ENCODE data around the gene VSTM4.

Gene VSTM4

DNA sequence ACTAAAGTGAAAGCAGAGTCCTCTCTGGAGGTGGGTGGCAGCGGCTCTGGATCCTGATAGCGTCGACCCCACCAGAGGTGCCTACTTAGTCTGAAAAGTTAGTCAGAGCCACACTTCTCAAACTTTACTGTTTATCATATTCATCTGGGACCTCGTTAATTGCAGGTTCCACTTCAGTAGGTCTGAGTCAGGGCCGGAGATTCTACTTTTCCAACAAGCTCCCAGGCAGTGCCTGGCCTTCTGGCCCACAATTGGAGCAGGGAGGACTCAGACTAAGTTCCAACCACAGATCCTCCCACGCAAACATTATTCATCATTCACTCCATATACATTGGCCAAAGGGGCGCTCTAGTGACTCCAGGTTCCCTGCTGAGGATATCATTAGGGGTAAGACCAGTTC, 78.1 kb downstream of the VSTM4 start:
- no peak for DNase-seq

DNA sequence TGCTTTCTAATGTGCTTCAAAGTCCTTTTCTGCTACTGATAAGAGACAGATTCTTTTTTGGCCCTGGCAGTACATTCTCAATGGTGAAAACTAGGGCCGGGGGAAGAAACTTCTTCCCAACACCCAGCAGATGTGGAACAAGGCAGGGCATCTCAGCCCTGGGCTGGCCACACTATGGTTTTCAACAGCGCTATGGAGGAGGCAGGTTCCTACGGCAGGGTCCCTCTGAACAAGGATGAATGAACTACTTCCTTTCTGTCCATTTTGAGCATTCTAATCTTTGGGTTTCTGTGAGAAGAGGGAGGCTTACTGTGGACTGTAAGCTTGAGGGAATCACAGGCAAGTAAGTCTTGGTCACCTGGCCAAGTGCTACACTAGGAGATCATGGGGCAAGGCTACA, 78.7 kb downstream of the VSTM4 start:
- no peak for DNase-seq

DNA sequence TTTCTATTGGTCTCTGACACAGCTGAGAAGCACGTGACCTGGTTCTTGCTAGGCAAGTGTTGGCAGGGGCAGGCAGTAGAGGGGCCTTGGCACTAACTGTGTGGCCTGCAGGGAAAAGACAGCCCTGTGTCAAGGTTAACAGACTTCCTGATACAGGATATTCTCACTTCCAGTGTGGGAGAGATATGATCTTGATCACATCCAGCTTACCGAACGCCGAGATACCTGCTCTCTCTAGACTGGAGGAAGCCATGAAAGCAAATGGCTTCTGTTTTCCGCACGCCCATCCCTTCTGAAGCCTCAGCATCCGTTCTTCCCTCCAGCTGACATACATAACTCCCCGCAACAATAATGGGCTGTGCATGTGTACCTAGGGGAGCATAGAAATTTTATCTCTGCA, 79.4 kb downstream of the VSTM4 start:
- no peak for DNase-seq

DNA sequence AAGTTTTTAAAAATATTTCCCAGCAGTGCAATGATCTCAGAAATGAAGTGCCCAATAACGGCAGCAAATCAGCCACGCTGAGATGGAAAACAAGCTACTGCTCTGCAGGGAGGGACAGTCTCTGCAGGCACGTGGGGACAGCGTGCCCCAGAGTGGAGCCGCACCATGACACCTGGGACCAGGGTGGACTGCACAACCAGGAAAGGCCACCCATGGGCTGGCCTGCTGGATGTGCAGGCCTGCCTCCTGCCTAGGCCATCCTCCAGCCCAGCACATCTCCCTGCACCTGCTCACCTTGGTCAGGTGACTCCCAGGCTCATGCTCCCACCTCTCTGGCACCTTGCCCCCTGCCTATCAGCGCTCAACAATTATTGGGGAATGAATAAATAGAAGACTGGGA, 80.4 kb downstream of the VSTM4 start:
- DNase-seq = no peak

DNA sequence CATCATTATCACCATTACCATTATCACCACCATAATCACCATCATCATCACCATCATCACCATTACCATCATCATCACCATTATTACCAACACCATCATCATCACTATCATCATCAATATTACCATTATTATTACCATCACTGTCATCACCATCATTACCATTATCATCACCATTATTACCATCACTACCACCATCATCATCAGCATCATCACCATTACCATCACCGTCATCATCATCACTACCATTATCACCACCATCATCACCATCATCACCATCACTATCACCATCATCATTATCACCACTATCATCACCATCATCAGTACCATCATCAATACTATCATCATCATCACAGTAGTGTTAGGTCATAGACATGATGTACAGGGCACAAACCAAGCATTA, 81.4 kb downstream of the VSTM4 start:
- no peak for DNase-seq

DNA sequence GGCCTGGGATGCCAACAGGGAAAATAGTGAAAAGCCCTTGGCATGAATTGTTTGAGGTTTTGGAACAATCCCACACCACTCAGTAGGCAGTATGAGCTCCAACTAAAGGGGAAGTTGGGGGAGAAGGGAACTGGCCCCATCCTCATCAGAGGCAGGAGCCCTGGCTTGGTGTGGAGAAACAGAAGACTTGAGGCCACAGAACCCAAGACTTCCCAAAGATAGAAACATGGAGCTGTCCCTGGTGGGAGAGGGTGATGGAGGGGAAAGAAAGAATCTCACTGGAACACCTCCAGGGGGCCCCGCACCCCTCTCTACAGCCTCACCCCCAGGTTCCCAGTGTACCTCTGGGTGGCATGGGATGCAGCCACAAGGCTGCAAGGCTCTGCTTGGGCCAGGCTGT, 85.7 kb downstream of the VSTM4 start:
- DNase-seq = no peak

DNA sequence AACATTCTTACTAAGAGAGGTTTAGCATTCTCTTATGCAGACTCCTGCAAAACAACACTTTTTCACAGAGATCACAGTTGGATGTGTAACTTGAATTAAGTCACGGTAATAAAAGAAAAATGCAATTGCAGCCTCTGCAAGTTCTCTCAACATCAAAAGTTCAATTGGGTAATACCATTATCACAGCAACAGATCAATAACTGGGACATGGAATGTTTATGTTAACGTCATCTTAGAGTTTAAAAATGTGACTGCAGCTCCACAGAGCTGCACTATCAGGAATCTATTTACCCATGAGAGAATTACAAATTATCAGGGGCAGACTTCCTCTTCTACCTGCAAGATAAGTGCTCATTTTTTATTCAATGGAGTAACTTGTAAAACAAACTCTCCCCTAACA, 86.7 kb downstream of the VSTM4 start:
- DNase-seq = no peak

DNA sequence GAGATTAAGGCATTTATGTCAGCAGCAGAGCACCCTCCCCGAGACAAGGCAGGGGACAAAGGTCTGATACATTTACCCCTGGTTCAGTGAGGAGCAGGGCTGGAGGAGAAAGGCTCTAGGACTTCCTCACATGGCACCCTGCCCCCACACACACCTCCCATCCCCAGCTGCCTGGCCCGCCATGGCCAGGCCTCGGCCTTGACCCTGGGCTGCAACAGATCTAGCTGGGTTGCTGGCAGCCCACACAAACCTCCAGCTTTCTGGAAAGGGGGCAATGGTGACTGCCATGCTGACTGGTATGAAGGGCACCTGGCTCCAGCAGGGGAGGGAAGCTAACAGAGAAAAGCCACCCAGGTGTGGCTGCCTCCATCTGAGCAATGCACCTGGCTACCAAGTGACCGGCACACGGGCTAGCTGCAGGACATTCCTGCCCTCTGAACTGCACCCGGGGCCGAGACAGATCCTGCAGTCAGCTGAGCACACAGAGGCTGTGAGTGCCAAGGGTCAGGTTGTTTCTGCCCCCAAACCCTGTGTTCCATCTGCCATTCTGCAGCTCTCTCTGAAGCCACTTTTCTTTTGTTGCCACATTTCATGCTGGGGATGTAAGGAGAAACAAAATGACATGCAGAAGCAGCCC, 89.9 kb downstream of the VSTM4 start:
- no peak for DNase-seq

DNA sequence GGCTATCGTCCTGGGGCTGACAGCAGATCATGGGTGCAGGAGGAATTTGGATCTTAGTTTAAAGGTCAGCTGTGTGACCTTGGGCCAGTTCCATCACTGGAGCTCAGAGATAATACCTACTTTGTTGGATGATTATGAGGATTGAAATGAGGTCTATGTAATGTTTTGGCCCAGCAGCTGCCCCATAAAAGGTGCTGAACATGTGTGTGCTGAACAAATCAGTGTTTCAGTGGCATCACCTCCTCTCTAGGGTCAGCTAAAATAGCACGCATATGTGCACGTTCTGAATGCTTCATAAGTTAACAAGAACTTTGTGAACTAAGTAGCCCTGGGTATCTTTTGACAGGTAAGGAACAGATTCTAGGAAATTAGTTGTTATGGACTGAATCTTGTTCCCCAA, 90.8 kb downstream of the VSTM4 start:
- DNase-seq = no peak

DNA sequence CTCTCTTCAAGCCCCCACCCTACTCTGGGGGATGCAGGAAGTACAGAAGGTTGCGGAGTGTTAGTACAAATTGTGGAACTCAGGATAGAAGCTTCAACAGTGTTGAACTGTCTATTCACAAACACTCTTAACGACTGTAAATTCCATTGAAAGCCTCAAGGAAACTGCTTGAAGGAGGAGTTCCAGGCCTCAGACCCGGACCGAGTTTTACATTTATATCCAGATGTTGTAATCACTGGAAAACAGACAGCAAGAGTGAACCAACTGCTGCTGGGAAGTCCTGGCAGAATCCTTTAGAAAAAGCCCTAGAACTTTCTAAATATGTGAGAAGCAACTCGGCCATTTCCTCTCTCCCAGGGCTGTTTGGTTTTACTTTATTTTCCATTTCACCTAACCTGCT, 91.6 kb downstream of the VSTM4 start:
- DNase-seq = no peak

DNA sequence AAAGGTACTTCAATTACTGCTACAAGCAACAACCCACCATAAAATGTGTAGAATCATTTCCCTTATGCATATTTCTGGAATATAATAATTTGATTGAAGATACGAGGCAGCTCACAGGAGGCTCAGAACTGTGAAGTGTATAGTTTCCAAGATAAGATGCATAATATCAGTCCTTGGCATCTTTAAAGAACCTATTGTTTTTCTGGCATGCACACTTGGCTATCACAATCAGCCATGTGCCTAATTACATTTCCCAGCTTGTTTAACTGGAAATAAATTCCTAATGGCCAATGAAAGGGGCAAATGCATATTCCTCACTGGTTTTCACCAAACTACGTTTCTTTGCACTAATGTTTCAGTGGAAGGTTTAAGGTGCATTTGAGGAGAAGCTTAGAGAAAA, 92.3 kb downstream of the VSTM4 start:
- DNase-seq = no peak

DNA sequence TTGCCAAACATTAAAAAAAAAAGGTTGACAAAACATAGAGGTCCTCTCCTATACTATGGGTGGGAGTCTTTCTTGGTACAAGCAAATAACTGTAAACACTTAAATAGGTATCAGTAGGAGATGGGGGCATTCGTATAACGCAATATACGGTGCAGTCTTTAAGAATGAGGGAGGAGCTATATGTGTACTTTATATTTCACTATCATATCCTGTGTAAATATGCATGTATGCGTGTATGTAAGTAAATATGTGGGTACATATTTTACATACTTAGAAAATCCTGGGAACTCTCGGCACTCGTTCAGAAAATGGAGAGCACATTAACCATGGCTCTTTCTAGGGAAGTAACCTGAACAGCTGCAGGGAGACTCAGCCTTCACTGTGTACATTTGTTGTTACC, 93.6 kb downstream of the VSTM4 start:
- DNase-seq = no peak

DNA sequence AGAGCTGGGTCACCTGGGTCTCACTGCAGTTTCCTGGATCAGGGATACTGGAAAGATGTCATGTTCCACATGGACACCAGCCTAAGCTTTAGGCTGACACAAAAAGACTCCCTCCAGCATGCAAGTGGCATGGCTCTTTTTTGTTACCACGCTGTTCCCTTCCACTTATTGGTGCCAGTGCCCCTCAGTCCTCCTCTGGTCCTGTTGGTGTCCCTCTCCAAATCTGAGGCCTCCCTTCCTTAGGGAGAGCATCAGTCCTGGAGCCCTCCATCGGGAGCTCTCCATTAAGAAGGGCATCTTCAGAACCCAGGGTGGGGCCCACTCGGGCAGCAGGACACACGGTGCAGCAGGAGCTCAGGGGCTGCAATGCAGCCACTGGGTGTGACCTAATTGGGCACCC, 99.6 kb downstream of the VSTM4 start:
- DNase-seq = no peak

DNA sequence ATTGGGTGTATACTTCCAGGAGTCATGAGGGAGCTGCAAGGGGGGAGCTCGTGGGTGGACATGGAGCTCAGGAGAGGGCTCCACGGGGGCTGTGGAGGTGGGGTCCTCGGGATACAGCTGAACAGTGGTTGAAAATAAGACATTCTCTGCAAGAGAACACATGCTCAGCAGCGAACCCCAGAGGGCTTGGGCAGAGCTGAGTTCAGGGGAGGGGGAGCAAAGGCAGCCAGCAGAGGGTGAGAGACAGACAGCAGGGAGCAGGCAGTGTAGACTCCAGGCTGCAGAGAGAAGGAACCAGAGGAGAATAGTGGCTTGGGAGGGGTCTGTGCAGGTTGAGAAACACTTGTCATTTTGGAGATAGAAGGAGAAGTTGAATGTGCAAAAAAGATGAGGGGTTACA, 102.7 kb downstream of the VSTM4 start:
- DNase-seq = no peak

DNA sequence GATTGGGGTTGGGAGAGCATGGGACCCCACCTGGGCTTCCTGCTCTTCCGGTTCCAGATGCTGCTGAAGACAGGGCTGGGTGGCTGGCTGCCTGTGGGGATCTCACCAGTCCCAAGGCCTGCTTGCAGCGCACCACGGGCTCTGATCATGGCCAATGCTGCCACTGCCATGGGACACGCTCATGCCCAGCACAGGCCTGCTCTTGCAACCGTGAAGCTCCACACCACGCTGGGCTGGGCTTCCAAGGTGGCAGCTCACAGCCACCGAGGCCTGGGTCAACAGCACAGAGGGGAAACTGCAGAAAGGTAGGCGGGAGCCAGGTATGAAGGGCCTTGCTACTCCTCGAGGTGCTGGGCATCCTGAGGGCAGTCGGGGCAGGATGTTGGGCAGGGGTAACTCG, 103.6 kb downstream of the VSTM4 start:
- DNase-seq = no peak

DNA sequence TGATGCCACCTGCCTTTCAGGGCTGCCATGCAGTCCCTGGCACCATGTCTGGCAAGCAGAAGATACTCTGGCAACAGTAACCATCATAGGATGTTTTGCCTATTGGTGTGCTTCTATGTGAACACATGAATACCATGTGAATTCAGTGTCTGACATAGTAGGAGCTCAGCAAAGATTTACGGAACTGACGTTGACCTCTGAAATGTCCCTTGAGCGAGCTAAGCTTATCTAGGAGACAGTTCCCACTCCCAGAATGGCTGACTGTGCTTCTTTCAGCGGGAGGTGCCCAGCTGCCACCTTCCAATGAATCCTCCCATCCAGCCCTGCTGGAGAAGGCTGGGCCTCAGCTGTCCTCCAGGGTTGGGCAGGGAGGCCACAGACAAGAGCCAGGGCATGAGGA, 104.5 kb downstream of the VSTM4 start:
- no peak for DNase-seq

DNA sequence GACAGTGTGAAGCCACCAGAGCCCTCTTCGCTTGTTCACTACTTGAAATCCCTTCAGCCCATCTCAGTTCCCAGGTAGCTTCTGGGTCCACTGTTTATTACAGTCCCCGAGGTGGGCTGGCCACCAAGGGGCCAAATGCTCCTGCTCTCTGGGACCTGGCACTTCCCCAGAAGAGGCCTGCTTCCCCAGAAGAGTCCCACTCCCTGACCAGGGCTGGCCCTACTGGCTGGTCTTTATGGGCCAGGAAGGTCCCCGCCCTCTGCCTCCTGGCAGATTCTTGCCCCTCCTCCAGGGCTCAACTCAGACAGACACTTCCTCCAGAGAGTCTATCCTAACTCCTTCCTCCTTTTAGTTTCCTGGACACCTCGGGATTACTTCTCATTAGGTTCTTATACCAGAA, 105.0 kb downstream of the VSTM4 start:
- no peak for DNase-seq

DNA sequence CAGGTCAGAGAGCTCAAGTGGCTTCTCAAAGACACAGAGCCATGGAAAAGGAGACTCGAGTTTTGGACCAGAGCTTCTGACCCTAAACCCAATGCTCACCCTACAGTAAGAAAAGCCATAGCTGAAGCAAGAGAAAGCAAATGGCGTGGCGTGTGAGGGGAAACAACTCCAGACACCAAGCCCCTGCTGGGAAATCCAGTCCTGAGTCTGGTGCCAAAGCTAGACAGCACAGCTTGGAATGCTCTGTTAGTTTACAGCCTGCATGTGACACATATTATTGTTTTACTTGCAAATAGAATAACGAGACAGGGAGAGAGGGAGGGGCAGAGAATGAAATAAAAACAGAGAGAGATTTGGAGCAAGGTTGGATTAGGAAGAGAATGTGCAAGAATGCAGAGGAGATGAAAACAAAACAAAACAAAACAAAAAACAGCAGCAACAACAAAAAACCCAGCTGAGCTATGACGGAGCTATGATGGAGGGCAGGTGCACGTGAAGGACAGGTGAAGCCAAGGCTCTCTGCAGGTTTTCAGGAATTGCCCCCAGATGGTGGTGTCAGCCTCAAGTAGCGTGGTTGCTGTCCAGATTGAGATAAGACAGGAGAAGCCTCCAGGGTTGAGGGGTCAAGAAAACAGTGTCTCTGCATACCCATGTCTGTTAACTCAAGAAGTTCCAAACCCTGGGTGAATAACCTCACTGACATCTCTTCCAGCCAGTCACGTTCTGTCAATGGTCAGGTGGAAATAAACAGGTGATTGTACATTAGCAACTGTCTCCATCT, 105.9 kb downstream of the VSTM4 start:
- no peak for DNase-seq

DNA sequence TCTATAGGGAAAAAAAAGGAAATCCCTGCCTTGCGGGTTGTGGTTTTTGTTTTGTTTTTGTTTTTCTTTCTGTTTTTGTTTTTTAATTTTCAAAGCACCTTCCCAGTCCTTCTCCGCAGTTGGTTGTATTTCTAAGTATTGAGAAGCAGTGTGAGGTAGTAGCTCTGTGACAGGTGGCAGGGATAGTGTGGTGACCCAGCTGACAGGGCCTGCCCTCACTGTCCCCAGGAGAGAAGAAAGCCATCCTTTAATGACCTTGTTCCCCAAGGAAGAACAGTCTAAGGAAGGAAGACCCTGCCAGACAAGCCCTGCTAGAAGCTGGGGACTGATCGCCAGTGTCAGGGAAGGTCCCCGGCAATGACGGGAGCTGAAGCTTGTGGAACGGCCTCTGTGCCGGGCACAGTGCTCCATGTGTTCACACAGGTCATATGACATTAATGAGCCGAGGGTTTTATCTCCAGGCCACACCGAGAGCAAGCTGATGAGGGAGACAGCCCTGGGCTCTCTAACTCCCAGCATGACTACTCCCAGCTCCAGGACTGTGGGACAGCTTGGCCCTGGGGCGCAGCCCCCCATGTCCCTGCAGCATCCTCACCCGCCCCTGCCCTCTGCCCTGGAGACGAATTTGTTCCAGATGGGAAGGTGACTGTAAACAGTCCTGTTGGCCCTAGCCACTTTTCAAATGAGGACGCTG, 106.7 kb downstream of the VSTM4 start:
- no peak for DNase-seq

DNA sequence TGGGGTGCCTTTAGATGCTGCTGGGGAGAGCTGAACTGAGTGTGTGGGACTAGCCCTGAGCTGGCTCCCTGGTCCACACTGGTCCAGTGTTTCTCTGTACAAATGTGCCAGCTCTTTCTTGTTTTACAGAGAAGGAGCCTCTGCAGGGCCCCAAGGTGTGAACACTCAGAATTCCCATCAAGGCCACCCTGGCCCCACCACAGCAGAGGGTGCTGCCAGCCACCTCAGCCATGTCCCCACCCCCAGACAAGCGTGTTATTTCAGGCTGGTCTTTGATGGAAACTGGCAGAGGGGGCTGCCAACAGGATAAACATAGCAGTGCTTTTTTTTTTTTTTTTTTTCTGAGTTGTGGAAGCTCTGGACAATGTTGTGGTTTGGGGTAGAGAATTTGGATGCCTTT, 107.2 kb downstream of the VSTM4 start:
- no peak for DNase-seq

DNA sequence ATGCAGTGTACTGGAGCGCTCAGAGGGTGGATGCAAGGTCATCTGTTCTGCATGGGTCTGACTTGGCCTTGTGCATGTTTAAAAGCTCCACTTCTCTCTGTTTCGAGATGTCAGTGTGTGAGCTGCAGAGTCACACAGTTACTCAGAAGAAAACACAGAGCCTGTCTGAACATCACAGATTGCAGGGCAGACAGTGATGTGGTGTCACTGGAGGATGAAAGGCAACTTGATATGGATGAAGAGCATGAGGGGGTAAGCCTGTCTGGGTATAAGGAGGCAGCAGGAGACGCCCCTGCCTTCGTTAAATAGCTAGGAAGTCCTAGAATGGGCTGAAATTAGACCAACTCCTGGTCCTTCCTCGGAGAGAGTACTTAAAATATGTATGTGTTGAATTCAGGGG, 108.2 kb downstream of the VSTM4 start:
- no peak for DNase-seq

DNA sequence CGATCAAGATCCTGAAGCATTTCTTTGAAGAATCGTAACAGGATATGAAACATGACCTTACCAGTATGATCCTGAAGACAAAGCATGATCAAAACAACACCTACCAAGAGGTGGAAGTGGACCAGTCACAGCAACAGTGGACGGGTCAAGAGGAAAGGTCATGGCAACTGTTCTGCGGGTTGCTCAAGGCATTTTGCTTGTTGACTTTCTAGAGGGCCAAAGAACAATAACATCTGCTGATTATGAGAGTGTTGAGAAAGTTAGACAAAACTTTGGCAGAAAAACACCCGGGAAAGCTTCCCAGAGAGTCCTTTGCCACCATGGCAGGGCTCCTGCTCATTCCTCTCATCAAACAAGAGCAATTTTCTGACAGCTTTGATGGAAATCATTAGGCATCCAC, 110.1 kb downstream of the VSTM4 start:
- DNase-seq = no peak

DNA sequence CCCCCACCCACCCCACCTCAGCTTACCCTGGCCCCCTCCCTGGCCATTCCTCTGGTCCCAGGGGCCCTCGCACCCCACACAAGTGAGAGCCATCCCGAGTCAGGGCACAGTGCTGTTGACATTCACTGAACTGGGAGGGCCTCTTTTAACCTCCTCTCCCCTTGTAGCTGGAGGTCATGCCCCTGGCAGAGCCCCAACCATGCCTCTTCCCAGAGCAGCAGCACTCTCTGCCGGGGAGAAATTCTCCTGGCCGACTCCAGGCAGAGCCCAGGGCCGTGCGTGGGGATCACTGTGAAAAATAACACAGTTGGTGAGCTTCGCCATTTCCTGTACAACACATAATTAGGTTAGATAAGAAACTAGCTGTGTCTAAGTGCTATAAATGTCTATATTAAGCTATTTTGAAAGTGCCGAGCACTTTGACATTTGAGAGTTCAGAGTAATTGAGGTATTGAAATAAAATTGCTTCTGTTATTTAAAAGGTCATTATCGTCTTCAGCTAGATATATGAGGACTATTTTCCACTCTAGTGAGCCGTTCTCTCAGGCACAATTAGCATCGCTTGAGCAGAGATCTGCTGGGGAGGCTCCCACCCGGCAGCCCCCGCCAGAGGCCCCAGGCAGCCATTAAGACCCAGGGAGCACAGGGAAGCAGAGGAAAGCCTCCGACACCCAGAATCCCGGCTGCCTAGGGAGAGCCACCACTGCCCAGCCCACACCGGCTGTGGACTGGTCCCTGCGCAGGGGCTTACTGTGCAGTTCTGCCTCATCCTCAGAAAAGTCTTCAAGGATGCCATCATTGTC, 113.3 kb downstream of the VSTM4 start:
- DNase-seq = no peak

DNA sequence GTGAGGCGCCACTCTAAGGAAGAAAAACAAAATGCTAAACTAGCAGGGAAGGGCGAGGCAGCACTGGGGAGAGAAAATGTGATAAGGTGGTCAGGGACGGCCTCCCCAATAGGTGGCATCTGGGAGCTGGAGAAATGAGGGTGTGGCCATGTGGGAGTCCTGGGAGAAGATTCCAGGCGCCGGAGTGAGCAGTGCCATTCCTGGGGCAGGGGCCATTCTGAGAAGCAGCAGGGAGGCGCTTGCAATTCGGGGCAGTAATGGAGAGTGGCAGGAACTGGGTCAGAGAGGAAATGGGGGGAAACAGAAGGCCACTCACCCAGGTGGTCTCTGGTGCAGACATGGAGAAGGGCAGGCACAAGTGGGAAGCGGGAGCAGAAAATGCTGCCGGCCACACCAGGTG, 113.9 kb downstream of the VSTM4 start:
- DNase-seq = no peak

All from activated CD4-positive, CD25-positive, alpha-beta regulatory T cell (primary cell).